Stomach (tissue), 4 donors: ENCODE measurements around the gene PLAGL1.

Experiments used
- EP300 ChIP-seq: sonication (generic); formaldehyde crosslinking; IDR thresholded peaks from one replicate; pipeline ENCODE4 v1.6.1; 2017; ENCODE audit warnings: antibody characterized with exemption
- TF ChIP-seq, protein P1 (sequence below), 7 experiments: fragments of 450-650 bp in 4 of 7; fragments of 200-600 bp in 3 of 7; sonication (generic) in 3 of 7; IDR thresholded peaks; one replicate each; pipeline ENCODE4 v1.5.1; 2016 to 2019; ENCODE audit warnings: antibody characterized with exemption in 7 of 7, control low read depth in 2 of 7, mild to moderate bottlenecking in 1 of 7

DNA sequence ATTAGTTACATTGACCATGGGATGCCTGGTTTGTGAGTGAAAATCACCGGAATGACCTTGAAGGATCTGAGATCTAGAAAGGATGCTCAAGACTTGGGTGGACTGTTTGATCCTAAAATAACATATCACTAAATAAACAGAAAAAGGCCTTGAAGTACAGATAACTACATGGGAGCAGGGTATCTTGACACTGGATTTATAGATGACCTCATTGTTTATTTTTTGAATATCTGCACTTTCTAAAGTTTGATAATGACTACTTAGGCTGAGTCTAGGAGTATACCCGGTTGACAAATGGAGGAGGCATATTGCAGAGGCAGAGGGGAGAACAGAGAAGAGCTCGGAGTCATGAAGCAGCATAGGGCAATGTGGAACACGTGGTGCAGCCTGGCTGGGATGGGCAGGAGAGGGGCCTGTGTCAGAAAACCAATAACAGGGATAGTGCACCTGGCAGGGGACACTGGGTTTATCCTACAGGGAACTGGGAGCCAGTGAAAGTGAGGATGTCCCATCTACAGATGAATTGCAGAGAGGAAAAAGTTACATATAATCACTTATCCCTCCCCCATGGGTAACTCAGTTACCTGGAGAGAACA is 50.3 kb downstream of the PLAGL1 start:
- TF ChIP-seq, protein P1, sequence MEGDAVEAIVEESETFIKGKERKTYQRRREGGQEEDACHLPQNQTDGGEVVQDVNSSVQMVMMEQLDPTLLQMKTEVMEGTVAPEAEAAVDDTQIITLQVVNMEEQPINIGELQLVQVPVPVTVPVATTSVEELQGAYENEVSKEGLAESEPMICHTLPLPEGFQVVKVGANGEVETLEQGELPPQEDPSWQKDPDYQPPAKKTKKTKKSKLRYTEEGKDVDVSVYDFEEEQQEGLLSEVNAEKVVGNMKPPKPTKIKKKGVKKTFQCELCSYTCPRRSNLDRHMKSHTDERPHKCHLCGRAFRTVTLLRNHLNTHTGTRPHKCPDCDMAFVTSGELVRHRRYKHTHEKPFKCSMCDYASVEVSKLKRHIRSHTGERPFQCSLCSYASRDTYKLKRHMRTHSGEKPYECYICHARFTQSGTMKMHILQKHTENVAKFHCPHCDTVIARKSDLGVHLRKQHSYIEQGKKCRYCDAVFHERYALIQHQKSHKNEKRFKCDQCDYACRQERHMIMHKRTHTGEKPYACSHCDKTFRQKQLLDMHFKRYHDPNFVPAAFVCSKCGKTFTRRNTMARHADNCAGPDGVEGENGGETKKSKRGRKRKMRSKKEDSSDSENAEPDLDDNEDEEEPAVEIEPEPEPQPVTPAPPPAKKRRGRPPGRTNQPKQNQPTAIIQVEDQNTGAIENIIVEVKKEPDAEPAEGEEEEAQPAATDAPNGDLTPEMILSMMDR (IDR thresholded peaks at IDR 0.05), result no peak
- TF ChIP-seq EP300, result no peak
